Lower leg skin (tissue), 3 donors: ENCODE data around the gene ZNF541.

ENCODE experiments used
- CTCF ChIP-seq, 3 donors: fragments of 450-650 bp; IDR thresholded peaks; one replicate each; pipeline ENCODE4 v1.5.1; 2016; ENCODE audit warnings: antibody characterized with exemption in 3 of 3, mild to moderate bottlenecking in 3 of 3, moderate library complexity in 2 of 3
- POLR2A ChIP-seq, 2 donors: fragments of 450-650 bp; IDR thresholded peaks; one replicate each; pipeline ENCODE4 v1.6.1; 2016 to 2017; ENCODE audit warnings: antibody characterized with exemption in 2 of 2, mild to moderate bottlenecking in 1 of 2, moderate library complexity in 1 of 2

DNA sequence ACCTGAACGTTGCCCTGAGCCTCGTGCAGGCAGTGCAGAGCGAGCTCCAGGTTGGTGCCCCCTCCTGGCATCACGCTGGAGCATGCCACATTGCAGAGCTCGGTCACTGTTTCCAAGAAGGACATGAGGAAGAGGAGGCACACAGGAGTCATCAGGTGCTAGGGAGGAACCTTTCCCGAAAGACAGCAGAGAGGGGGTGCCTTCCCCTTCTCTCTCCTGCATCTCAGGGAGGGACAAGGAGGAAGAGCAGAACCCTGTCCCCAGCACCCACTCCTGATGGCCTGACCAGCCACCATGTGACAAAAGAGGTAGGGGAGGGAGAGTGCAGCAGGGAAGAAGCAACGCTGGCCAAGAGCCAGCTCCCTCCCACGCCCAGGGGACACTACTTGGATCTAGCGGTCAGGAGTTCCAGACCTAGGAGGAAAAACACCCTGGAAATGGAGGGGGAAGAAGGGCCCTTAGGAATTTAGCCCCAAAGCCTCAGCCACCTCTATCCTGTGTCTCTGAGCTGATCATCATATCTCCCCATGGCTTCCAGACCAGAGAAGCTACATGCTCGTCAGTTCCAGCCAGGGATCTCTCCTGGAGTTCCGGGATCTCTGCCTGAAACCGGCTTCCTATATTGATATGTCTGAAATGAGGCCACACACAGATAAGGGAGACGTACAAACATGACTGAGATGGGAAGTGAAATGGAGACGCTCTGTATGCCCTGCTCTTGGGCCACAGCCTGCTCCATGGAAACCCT is 41.1 kb downstream of the ZNF541 start:
- no peak for TF ChIP-seq CTCF (IDR thresholded peaks at IDR 0.05)
- no peak for TF ChIP-seq POLR2A (IDR thresholded peaks at IDR 0.05)
